ENCODE measurements around the gene DDX23. TPM values are rescaled to one million over a fixed set of nuclear protein-coding genes. Genes with fewer than 3 reads are reported as not detected.

The DDX23 gene
- polyA plus RNA-seq, 2 of the 4 experiments (the other 2 are of a cell fraction), result 116 to 132 TPM

- no CpG with 5 or more reads among the region's 2 CpGs for WGBS (ENCODE audit: missing lambda C conversion rate)
- FAIRE-seq (no peak), DNase-seq (ENCODE audit: low read depth in 1 of 2, low spot score in 1 of 2) (no peak), ATAC-seq (peak in 1 of 2 experiments; percentile 7; a peak in 2 of 6 replicates)
- POLR2A ChIA-PET, result interaction anchor here (1.7 kb wide), 1 partner anchor 37 kb away, joined by 6 read pairs; the partner anchor contains the start of gene RND1
- no peaks in the 10 kb centered on the region for H3K9me3 ChIP-seq
- TF ChIP-seq HOXB13 (CRISPR knock-in tag; IDR thresholded peaks at IDR 0.05; ENCODE audit: low read depth) (no peak), MAFK (IDR thresholded peaks at IDR 0.05; ENCODE audit: partially characterized antibody) (no peak), HMGXB4 (CRISPR knock-in tag; IDR thresholded peaks at IDR 0.05; ENCODE audit: borderline replicate concordance) (no peak), KDM1A (IDR thresholded peaks at IDR 0.05; ENCODE audit: low read depth) (no peak), REST (IDR thresholded peaks at IDR 0.05) (no peak), HDAC2 (IDR thresholded peaks at IDR 0.05) (no peak), CEBPB (IDR thresholded peaks at IDR 0.05) (no peak), SMC3 (IDR thresholded peaks at IDR 0.05) (no peak), BHLHE40 (IDR thresholded peaks at IDR 0.05; ENCODE audit: low read depth, low read length) (no peak), CTCF (IDR thresholded peaks at IDR 0.05) (no peak)
- CTCF ChIA-PET, result interaction anchor here (0.6 to 18.2 kb wide), 8 partner anchors 11 to 108 kb away, joined by 4 to 230 read pairs (median 10); partner anchors contain the start of genes CACNB3 and DDX23
- no peak overlapping the region for H3K4me3 ChIP-seq
- H3K27ac ChIP-seq, result no peak overlapping the region
- 0 out of 3 replicates have a peak, but pooled peaks cover 4% of the 10 kb centered on the region for H3K4me1 ChIP-seq
- H3K4me2 ChIP-seq, result no peak overlapping the region
Observed at GRCh38 chr12:48828293-48828692, 23.7 kb downstream of the DDX23 start.

GRCh38 chr12:48827513-48828096, 24.4 kb downstream of the DDX23 start:
- WGBS (ENCODE audit: missing lambda C conversion rate), result 88% methylated on average over 9 of the region's 17 CpGs
- POLR2A ChIA-PET, result interaction anchor here (0.5 to 1.7 kb wide), 3 partner anchors 25 to 446 kb away, joined by 5 to 9 read pairs (median 6); partner anchors contain the start of genes DDX23 and RND1
- FAIRE-seq (no peak), ATAC-seq (peak in 1 of 2 experiments; percentile 7; a peak in 2 of 6 replicates), DNase-seq (ENCODE audit: low read depth in 1 of 2, low spot score in 1 of 2) (no peak)
- H3K4me2 ChIP-seq, result no peak overlapping the region
- no peak for TF ChIP-seq ZC3H11A (IDR thresholded peaks at IDR 0.05)
- TF ChIP-seq NFE2L2 (conservative IDR thresholded peaks at IDR 0.05; ENCODE audit: low read length), result no peak
- no peaks in the 10 kb centered on the region for H3K9me3 ChIP-seq
- no peak overlapping the region for H3K27ac ChIP-seq
- no peak overlapping the region for H3K4me3 ChIP-seq
- CTCF ChIA-PET, result interaction anchor here (0.6 to 18.2 kb wide), 10 partner anchors 8 to 108 kb away, joined by 3 to 230 read pairs (median 7); partner anchors contain the start of genes CACNB3 and DDX23
- H3K4me1 ChIP-seq, result 0 out of 3 replicates have a peak, but pooled peaks cover 4% of the 10 kb centered on the region

- DNase-seq (ENCODE audit: low read depth in 1 of 2, low spot score in 1 of 2) (no peak), ATAC-seq (peak in 1 of 2 experiments; percentile 10; a peak in 1 of 6 replicates), FAIRE-seq (no peak)
- Histone ChIP-seq H3K4me1 (0 out of 3 replicates have a peak, but pooled peaks cover 4% of the 10 kb centered on the region), H3K27ac (no peak overlapping the region), H3K4me3 (no peak overlapping the region), H3K4me2 (no peak overlapping the region), H3K9me3 (no peaks in the 10 kb centered on the region)
- CTCF ChIA-PET, result interaction anchor here (0.6 to 18.2 kb wide), 8 partner anchors 8 to 109 kb away, joined by 3 to 230 read pairs (median 10); partner anchors contain the start of genes CACNB3 and DDX23
- WGBS (ENCODE audit: missing lambda C conversion rate), result 91% methylated on average over 8 of the region's 8 CpGs
- POLR2A ChIA-PET, result interaction anchor here (0.9 to 1.7 kb wide), 2 partner anchors 25 to 39 kb away, joined by 5 to 6 read pairs; partner anchors contain the start of genes DDX23 and RND1
- no peak for TF ChIP-seq ZC3H11A (IDR thresholded peaks at IDR 0.05)
- no peak for TF ChIP-seq PHF8 (IDR thresholded peaks at IDR 0.05; ENCODE audit: borderline replicate concordance, low read depth)
- TF ChIP-seq SREBF2 (IDR thresholded peaks at IDR 0.05), result no peak
- TF ChIP-seq JUNB (IDR thresholded peaks at IDR 0.05), result no peak
- no peak for TF ChIP-seq HES2 (IDR thresholded peaks at IDR 0.05)
- TF ChIP-seq RNF2 (IDR thresholded peaks at IDR 0.05; ENCODE audit: borderline replicate concordance, low read depth), result no peak
- TF ChIP-seq ESRRA (IDR thresholded peaks at IDR 0.05; ENCODE audit: borderline replicate concordance, low read length), result no peak
- TF ChIP-seq EHMT2 (IDR thresholded peaks at IDR 0.05; ENCODE audit: low read depth), result no peak
- TF ChIP-seq MAFK (IDR thresholded peaks at IDR 0.05; ENCODE audit: partially characterized antibody), result no peak
- no peak for TF ChIP-seq ELK1 (IDR thresholded peaks at IDR 0.05; ENCODE audit: low read depth, low read length)
- TF ChIP-seq RFX5 (IDR thresholded peaks at IDR 0.05), result no peak
- TF ChIP-seq ZFP36 (IDR thresholded peaks at IDR 0.05; ENCODE audit: borderline replicate concordance, partially characterized antibody), result no peak
- TF ChIP-seq CHD4 (IDR thresholded peaks at IDR 0.05; ENCODE audit: borderline replicate concordance), result no peak
Observed at GRCh38 chr12:48827026-48827425, 24.9 kb downstream of the DDX23 start.
